Measurements from ENCODE around the gene FMOD.

FMOD gene

GRCh38 chr1:203381151-203381751 is 30.3 kb upstream of the FMOD start:
- no peak for DNase-seq (ENCODE audit: low read depth)
- no peak overlapping the region for H3K4me3 ChIP-seq (ENCODE audit: low read depth, low read length)
- TF ChIP-seq CTCF (IDR thresholded peaks at IDR 0.05; ENCODE audit: control insufficient read depth, extremely low read depth, insufficient read depth) = no peak

DNA sequence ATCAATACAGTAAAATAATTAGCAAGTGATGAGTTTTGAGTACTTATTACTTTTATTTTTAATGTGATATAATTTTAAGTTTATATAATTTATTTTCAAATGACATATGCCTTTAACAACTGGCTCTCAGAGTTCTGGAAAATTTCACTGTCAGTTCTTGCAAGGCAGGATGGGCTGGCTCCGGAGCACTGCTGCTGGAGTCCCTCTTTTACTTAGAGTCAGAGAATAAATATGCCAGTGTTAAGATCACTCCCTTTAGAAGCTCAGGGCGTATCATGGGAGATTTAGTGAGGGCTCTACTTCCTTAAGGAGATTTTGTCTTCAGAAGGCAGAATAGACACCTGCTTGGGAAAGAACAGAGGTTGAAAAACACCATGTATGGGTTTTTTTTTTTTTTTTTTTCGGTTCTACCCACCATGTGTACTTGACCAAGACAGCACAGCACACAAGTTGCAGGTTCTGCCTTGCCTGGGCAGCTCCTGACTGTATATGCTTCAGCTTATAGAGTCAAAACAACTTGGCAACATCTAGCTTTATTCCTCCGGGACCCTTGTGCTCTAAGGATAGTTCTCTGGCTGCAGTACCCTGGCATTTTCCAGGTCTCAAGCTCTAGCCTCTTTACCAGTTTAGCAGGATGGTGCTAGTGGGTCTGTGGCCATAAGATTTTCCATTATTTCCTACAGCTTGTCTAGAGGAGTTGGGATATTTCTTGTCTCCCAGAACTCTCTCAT is 29.7 kb upstream of the FMOD start:
- H3K4me3 ChIP-seq (ENCODE audit: low read depth, low read length) = no peak overlapping the region

GRCh38 chr1:203379825-203380224 is 28.9 kb upstream of the FMOD start:
- no peak for DNase-seq (ENCODE audit: low read depth)
- no peak for TF ChIP-seq CTCF (IDR thresholded peaks at IDR 0.05; ENCODE audit: control insufficient read depth, extremely low read depth, insufficient read depth)
- no peak overlapping the region for H3K4me3 ChIP-seq (ENCODE audit: low read depth, low read length)

More for the DNA sequence above, 29.7 kb upstream of the FMOD start:
- no peak for DNase-seq (ENCODE audit: low read depth)
- no peak for TF ChIP-seq CTCF (IDR thresholded peaks at IDR 0.05; ENCODE audit: control insufficient read depth, extremely low read depth, insufficient read depth)

GRCh38 chr1:203378556-203379245 is 27.8 kb upstream of the FMOD start:
- no peak for TF ChIP-seq CTCF (IDR thresholded peaks at IDR 0.05; ENCODE audit: control insufficient read depth, extremely low read depth, insufficient read depth)
- H3K4me3 ChIP-seq (ENCODE audit: low read depth, low read length) = no peak overlapping the region
- DNase-seq (ENCODE audit: low read depth) = no peak

GRCh38 chr1:203373991-203374390 is 23.1 kb upstream of the FMOD start:
- no peak overlapping the region for H3K4me3 ChIP-seq (ENCODE audit: low read depth, low read length)
- TF ChIP-seq CTCF (IDR thresholded peaks at IDR 0.05; ENCODE audit: control insufficient read depth, extremely low read depth, insufficient read depth) = no peak
- no peak for DNase-seq (ENCODE audit: low read depth)

GRCh38 chr1:203373002-203373401 is 22.1 kb upstream of the FMOD start:
- TF ChIP-seq CTCF (IDR thresholded peaks at IDR 0.05; ENCODE audit: control insufficient read depth, extremely low read depth, insufficient read depth) = no peak
- no peak for DNase-seq (ENCODE audit: low read depth)
- H3K4me3 ChIP-seq (ENCODE audit: low read depth, low read length) = no peak overlapping the region
